C4-2B (cell line): ENCODE results near the gene GRAP2.

Experiments
- ZFX ChIP-seq: fragments of 450-650 bp; IDR thresholded peaks from 2 replicates; pipeline ENCODE4 v1.6.1; 2017
- TF ChIP-seq, protein P1 (sequence below): fragments of 450-650 bp; conservative IDR thresholded peaks from 2 replicates; pipeline ENCODE4 v1.5.1; 2017; ENCODE audit warnings: mild to moderate bottlenecking

GRCh38 chr22:39907047-39907446 is 6.2 kb downstream of the GRAP2 start:
- TF ChIP-seq, protein P1, sequence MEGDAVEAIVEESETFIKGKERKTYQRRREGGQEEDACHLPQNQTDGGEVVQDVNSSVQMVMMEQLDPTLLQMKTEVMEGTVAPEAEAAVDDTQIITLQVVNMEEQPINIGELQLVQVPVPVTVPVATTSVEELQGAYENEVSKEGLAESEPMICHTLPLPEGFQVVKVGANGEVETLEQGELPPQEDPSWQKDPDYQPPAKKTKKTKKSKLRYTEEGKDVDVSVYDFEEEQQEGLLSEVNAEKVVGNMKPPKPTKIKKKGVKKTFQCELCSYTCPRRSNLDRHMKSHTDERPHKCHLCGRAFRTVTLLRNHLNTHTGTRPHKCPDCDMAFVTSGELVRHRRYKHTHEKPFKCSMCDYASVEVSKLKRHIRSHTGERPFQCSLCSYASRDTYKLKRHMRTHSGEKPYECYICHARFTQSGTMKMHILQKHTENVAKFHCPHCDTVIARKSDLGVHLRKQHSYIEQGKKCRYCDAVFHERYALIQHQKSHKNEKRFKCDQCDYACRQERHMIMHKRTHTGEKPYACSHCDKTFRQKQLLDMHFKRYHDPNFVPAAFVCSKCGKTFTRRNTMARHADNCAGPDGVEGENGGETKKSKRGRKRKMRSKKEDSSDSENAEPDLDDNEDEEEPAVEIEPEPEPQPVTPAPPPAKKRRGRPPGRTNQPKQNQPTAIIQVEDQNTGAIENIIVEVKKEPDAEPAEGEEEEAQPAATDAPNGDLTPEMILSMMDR: no peak
- TF ChIP-seq ZFX: no peak
